GM23248 (cell line): ENCODE data around the gene CPPED1. TPM values are rescaled to one million over a fixed set of nuclear protein-coding genes. Genes with fewer than 3 reads are reported as not detected.
A peak's percentile ranks its signal among the peaks of the same experiment; 100 is the strongest.

Experiments
- DNase-seq: peaks from one replicate; pipeline ENCODE4 v3.0.0-alpha.2; 2015
- H2AFZ ChIP-seq: fragments of 200-600 bp; sonication (generic); 2 replicates; pipeline ENCODE4 v1.6.1; 2016; ENCODE audit warnings: antibody characterized with exemption
- H3F3A ChIP-seq: fragments of 200-600 bp; sonication (generic); 2 replicates; pipeline ENCODE4 v1.6.1; 2016; ENCODE audit warnings: mild to moderate bottlenecking, antibody characterized with exemption, mixed run types; ENCODE audit not compliant: insufficient read depth
- H3K27ac ChIP-seq: fragments of 200-600 bp; sonication (generic); 2 replicates; pipeline ENCODE4 v1.5.1; 2016; ENCODE audit warnings: mild to moderate bottlenecking
- H3K27me3 ChIP-seq: fragments of 200-600 bp; sonication (generic); replicated peaks from 2 replicates; pipeline ENCODE4 v1.6.1; 2016; ENCODE audit warnings: mild to moderate bottlenecking; ENCODE audit not compliant: insufficient read depth
- H3K36me3 ChIP-seq: fragments of 200-600 bp; sonication (generic); 2 replicates; pipeline ENCODE4 v1.6.1; 2016; ENCODE audit warnings: low read depth, mild to moderate bottlenecking
- H3K4me1 ChIP-seq: fragments of 200-600 bp; sonication (generic); 2 replicates; pipeline ENCODE4 v1.6.1; 2016; ENCODE audit warnings: mild to moderate bottlenecking; ENCODE audit not compliant: insufficient read depth
- H3K4me2 ChIP-seq: fragments of 200-600 bp; sonication (generic); one replicate; pipeline ENCODE4 v1.6.1; 2016; ENCODE audit warnings: mild to moderate bottlenecking; ENCODE audit not compliant: unreplicated experiment
- H3K4me3 ChIP-seq: fragments of 200-600 bp; sonication (generic); 2 replicates; pipeline ENCODE4 v1.5.1; 2016; ENCODE audit warnings: mild to moderate bottlenecking
- H3K79me2 ChIP-seq: fragments of 200-600 bp; sonication (generic); 2 replicates; pipeline ENCODE4 v1.6.1; 2016; ENCODE audit warnings: mild to moderate bottlenecking; ENCODE audit not compliant: insufficient read depth
- H3K9ac ChIP-seq: fragments of 200-600 bp; sonication (generic); 2 replicates; pipeline ENCODE4 v1.6.1; 2016; ENCODE audit warnings: mild to moderate bottlenecking
- H3K9me2 ChIP-seq: fragments of 200-600 bp; sonication (generic); 2 replicates; pipeline ENCODE4 v1.6.1; 2016; ENCODE audit warnings: mixed run types, mild to moderate bottlenecking, moderate library complexity; ENCODE audit not compliant: insufficient read depth
- H3K9me3 ChIP-seq: fragments of 200-600 bp; sonication (generic); one replicate; pipeline ENCODE4 v1.6.1; 2017; ENCODE audit warnings: low read depth
- H4K20me1 ChIP-seq: fragments of 200-600 bp; sonication (generic); 2 replicates; pipeline ENCODE4 v1.6.0; 2016; ENCODE audit not compliant: insufficient read depth
- EZH2 ChIP-seq: fragments of 200-600 bp; sonication (generic); IDR thresholded peaks from 2 replicates; pipeline ENCODE4 v1.6.1; 2018; ENCODE audit warnings: antibody characterized with exemption, mild to moderate bottlenecking; ENCODE audit not compliant: insufficient read depth, poor library complexity, severe bottlenecking
- EZH2phosphoT487 ChIP-seq: fragments of 200-600 bp; sonication (generic); IDR thresholded peaks from 2 replicates; pipeline ENCODE4 v1.6.1; 2018; ENCODE audit warnings: antibody characterized with exemption, moderate library complexity, mild to moderate bottlenecking, low read depth; ENCODE audit not compliant: insufficient read depth
- WGBS, 2 experiments: methylation state at CpG; one replicate each; pipeline ENCODE4 v1.1.6; 2015 to 2017; ENCODE audit warnings: low lambda C conversion rate in 2 of 2, low coverage in 1 of 2; ENCODE audit errors: missing lambda C conversion rate in 2 of 2; 5-methylcytosine and 5-hydroxymethylcytosine counted together
- in situ Hi-C: fragments of 300-500 bp; cut with MboI; formaldehyde crosslinking; loops from 2 replicates; pipeline ENCODE4 v1.15.0; 2020
- polyA plus RNA-seq: library from polyadenylated mRNA; unstranded; fragments of >200 nt; fragmentation: Nextera tagmentation; extraction: Ambion mirVana; gene quantifications from 2 replicates; pipeline ENCODE4 v1.2.1, GENCODE V29; 2016
- total RNA-seq: library from RNA; depleted of rRNA; stranded (reverse); fragments of >200 nt; shearing (Covaris generic); gene quantifications from 2 replicates; pipeline ENCODE4 v1.2.3, GENCODE V29; 2014

The CPPED1 gene
- total and polyA plus RNA-seq, 2 experiments from 2014 or later = 11.7 to 39.1 TPM

GRCh38 chr16:12758031-12758669 is 45.5 kb downstream of the CPPED1 start:
- in situ Hi-C loops = no loop called here
- no peak overlapping the region for H3K4me2 ChIP-seq

GRCh38 chr16:12757546-12757945 is 46.1 kb downstream of the CPPED1 start:
- H4K20me1 ChIP-seq = no peaks in the 10 kb centered on the region
- no peaks in the 10 kb centered on the region for H3K36me3 ChIP-seq
- 43 to 46% methylated on average over 7 of the region's 7 CpGs for WGBS, 2 experiments
- H3K9ac ChIP-seq = no peak overlapping the region
- DNase-seq = no peak
- no peak overlapping the region for H3K4me3 ChIP-seq
- no peaks in the 10 kb centered on the region for H3K9me2 ChIP-seq
- no peaks in the 10 kb centered on the region for H3K27me3 ChIP-seq
- H3K27ac ChIP-seq = no peak overlapping the region
- H2AFZ ChIP-seq = no peak overlapping the region
- no peak overlapping the region for H3K4me2 ChIP-seq
- no peaks in the 10 kb centered on the region for H3K4me1 ChIP-seq
- H3K79me2 ChIP-seq = no peaks in the 10 kb centered on the region; the same call in 1 of the 2 replicates
- in situ Hi-C loops = no loop called here
- no peaks in the 10 kb centered on the region for H3F3A ChIP-seq
- TF ChIP-seq EZH2 (no peak), EZH2phosphoT487 (no peak)
- H3K9me3 ChIP-seq = no peaks in the 10 kb centered on the region

More at GRCh38 chr16:12758031-12758669, 45.5 kb downstream of the CPPED1 start:
- TF ChIP-seq EZH2 (no peak), EZH2phosphoT487 (no peak)
- Histone ChIP-seq H3K36me3 (no peaks in the 10 kb centered on the region), H4K20me1 (no peaks in the 10 kb centered on the region), H3K4me3 (no peak overlapping the region), H3K27ac (no peak overlapping the region), H3K9ac (no peak overlapping the region), H3K4me1 (no peaks in the 10 kb centered on the region), H2AFZ (no peak overlapping the region), H3K79me2 (no peaks in the 10 kb centered on the region; the same call in 1 of the 2 replicates), H3F3A (no peaks in the 10 kb centered on the region), H3K9me2 (no peaks in the 10 kb centered on the region), H3K9me3 (no peaks in the 10 kb centered on the region), H3K27me3 (no peaks in the 10 kb centered on the region)
- WGBS, 2 experiments = 85 to 89% methylated on average over 5 of the region's 5 CpGs
- no peak for DNase-seq

GRCh38 chr16:12754824-12755543 is 48.7 kb downstream of the CPPED1 start:
- H3K9me3 ChIP-seq = no peaks in the 10 kb centered on the region
- TF ChIP-seq EZH2phosphoT487 (no peak), EZH2 (no peak)

GRCh38 chr16:12753203-12754023 is 50.3 kb downstream of the CPPED1 start:
- Histone ChIP-seq H3F3A (no peaks in the 10 kb centered on the region), H3K27me3 (no peaks in the 10 kb centered on the region), H3K9ac (no peak overlapping the region), H4K20me1 (no peaks in the 10 kb centered on the region), H3K4me2 (no peak overlapping the region), H2AFZ (no peak overlapping the region), H3K36me3 (no peaks in the 10 kb centered on the region), H3K27ac (no peak overlapping the region), H3K4me1 (no peaks in the 10 kb centered on the region), H3K9me2 (no peaks in the 10 kb centered on the region), H3K9me3 (no peaks in the 10 kb centered on the region), H3K4me3 (no peak overlapping the region), H3K79me2 (no peaks in the 10 kb centered on the region; the same call in 1 of the 2 replicates)
- 93 to 94% methylated on average over 15 of the region's 15 CpGs for WGBS, 2 experiments
- DNase-seq = no peak
- no peak for TF ChIP-seq EZH2phosphoT487
- no peak for TF ChIP-seq EZH2
- in situ Hi-C loops = no loop called here

More at GRCh38 chr16:12754824-12755543, 48.7 kb downstream of the CPPED1 start:
- no peak overlapping the region for H3K9ac ChIP-seq
- in situ Hi-C loops = no loop called here
- H3K4me1 ChIP-seq = no peaks in the 10 kb centered on the region
- no peaks in the 10 kb centered on the region for H3F3A ChIP-seq
- peak; percentile 61 for DNase-seq
- H3K27ac ChIP-seq = no peak overlapping the region
- H2AFZ ChIP-seq = no peak overlapping the region
- H3K36me3 ChIP-seq = no peaks in the 10 kb centered on the region
- H3K4me2 ChIP-seq = no peak overlapping the region
- H3K79me2 ChIP-seq = no peaks in the 10 kb centered on the region; the same call in 1 of the 2 replicates
- no peaks in the 10 kb centered on the region for H4K20me1 ChIP-seq
- WGBS, 2 experiments = 79 to 81% methylated on average over 4 of the region's 4 CpGs
- H3K4me3 ChIP-seq = no peak overlapping the region
- no peaks in the 10 kb centered on the region for H3K9me2 ChIP-seq
- H3K27me3 ChIP-seq = no peaks in the 10 kb centered on the region
